CD14-positive monocyte (primary cell): ENCODE data around the gene MIDN. TPM values are rescaled to one million over a fixed set of nuclear protein-coding genes. Genes with fewer than 3 reads are reported as not detected.
A peak's percentile ranks its signal among the peaks of the same experiment; 100 is the strongest.

Source experiments
- DNase-seq, 3 donors: peaks; one replicate each; pipeline ENCODE4 v3.0.0-alpha.2; 2011 to 2022
- H2AFZ ChIP-seq: 2 replicates; pipeline ENCODE4 v1.6.0; 2012; ENCODE audit warnings: mild to moderate bottlenecking, low read depth, low read length, inconsistent platforms; ENCODE audit not compliant: insufficient read depth, poor library complexity, severe bottlenecking
- H3K27ac ChIP-seq, 2 donors: 1 replicate in 1 of 2; 2 replicates in 1 of 2; pipeline ENCODE4 v1.5.1; 2012 to 2013; ENCODE audit warnings: low read length in 2 of 2, control low read depth in 1 of 2, inconsistent platforms in 1 of 2, low read depth in 1 of 2, mild to moderate bottlenecking in 1 of 2
- H3K27me3 ChIP-seq, 2 donors: one replicate each; pipeline versions ENCODE4 v1.6.0 to v1.6.1; 2011 to 2013; ENCODE audit warnings: low read length in 2 of 2; ENCODE audit not compliant: control insufficient read depth in 2 of 2, insufficient read depth in 2 of 2
- H3K36me3 ChIP-seq, 2 donors: replicated peaks in 1 of 2; 1 replicate in 1 of 2; 2 replicates in 1 of 2; pipeline versions ENCODE4 v1.5.1 to v1.6.1; 2012 to 2013; ENCODE audit warnings: low read length in 2 of 2, control low read depth in 1 of 2, inconsistent platforms in 1 of 2, mild to moderate bottlenecking in 1 of 2; ENCODE audit not compliant: insufficient read depth in 2 of 2, control insufficient read depth in 1 of 2
- H3K4me1 ChIP-seq, 2 donors: 1 replicate in 1 of 2; 2 replicates in 1 of 2; pipeline versions ENCODE4 v1.5.1 to v1.6.1; 2012 to 2013; ENCODE audit warnings: low read length in 2 of 2, control low read depth in 1 of 2, inconsistent platforms in 1 of 2, mild to moderate bottlenecking in 1 of 2, moderate library complexity in 1 of 2; ENCODE audit not compliant: insufficient read depth in 2 of 2, control insufficient read depth in 1 of 2
- H3K4me2 ChIP-seq: replicated peaks from 2 replicates; pipeline ENCODE3; 2012; ENCODE audit warnings: low read length, moderate library complexity, mild to moderate bottlenecking; ENCODE audit not compliant: poor library complexity, severe bottlenecking; ENCODE audit errors: extremely low read depth
- H3K4me3 ChIP-seq, 3 experiments: fragments of 200-600 bp in 1 of 3; sonication (generic) in 1 of 3; replicated peaks in 1 of 3; 1 replicate in 2 of 3; 2 replicates in 1 of 3; pipeline ENCODE4 v1.5.1; 2011 to 2013; ENCODE audit warnings: low read length in 3 of 3, mild to moderate bottlenecking in 3 of 3, control low read depth in 2 of 3, low read depth in 2 of 3, inconsistent platforms in 1 of 3, moderate library complexity in 1 of 3
- H3K79me2 ChIP-seq: 2 replicates; pipeline ENCODE4 v1.6.0; 2012; ENCODE audit warnings: mild to moderate bottlenecking, control low read depth, inconsistent platforms, low read length, moderate library complexity; ENCODE audit not compliant: insufficient read depth
- H3K9ac ChIP-seq: 2 replicates; pipeline ENCODE4 v1.6.0; 2017; ENCODE audit warnings: low read length, mild to moderate bottlenecking; ENCODE audit not compliant: insufficient read depth, poor library complexity, severe bottlenecking
- H3K9me3 ChIP-seq, 2 donors: replicated peaks in 1 of 2; 1 replicate in 1 of 2; 2 replicates in 1 of 2; pipeline versions ENCODE4 v1.5.1 to v1.6.1; 2012 to 2013; ENCODE audit warnings: low read length in 2 of 2, control low read depth in 1 of 2; ENCODE audit not compliant: control insufficient read depth in 1 of 2, insufficient read depth in 1 of 2
- H4K20me1 ChIP-seq: 2 replicates; pipeline ENCODE4 v1.6.0; 2012; ENCODE audit warnings: mild to moderate bottlenecking, low read length, control low read depth, moderate library complexity; ENCODE audit not compliant: insufficient read depth
- H3K27ac Mint-ChIP-seq, 7 donors: one replicate each; pipeline ENCODE4 v1.8.0; 2020; ENCODE audit warnings: mild to moderate bottlenecking in 7 of 7, mixed read lengths in 7 of 7, moderate library complexity in 6 of 7, inconsistent platforms in 2 of 7
- H3K27me3 Mint-ChIP-seq, 3 donors: one replicate each; pipeline ENCODE4 v1.8.0; 2021 to 2022; ENCODE audit warnings: low read depth in 3 of 3, mild to moderate bottlenecking in 3 of 3, mixed read lengths in 3 of 3, moderate library complexity in 3 of 3, inconsistent platforms in 1 of 3
- H3K36me3 Mint-ChIP-seq, 2 donors: one replicate each; pipeline ENCODE4 v1.8.0; 2020; ENCODE audit warnings: mixed read lengths in 2 of 2, inconsistent platforms in 1 of 2, mild to moderate bottlenecking in 1 of 2
- H3K4me1 Mint-ChIP-seq: one replicate; pipeline ENCODE4 v1.8.0; 2020; ENCODE audit warnings: mild to moderate bottlenecking, mixed read lengths
- H3K4me3 Mint-ChIP-seq, 2 donors: one replicate each; pipeline ENCODE4 v1.8.0; 2020; ENCODE audit warnings: mild to moderate bottlenecking in 2 of 2, mixed read lengths in 2 of 2, moderate library complexity in 1 of 2
- H3K9me3 Mint-ChIP-seq, 7 donors: one replicate each; pipeline ENCODE4 v1.8.0; 2020 to 2022; ENCODE audit warnings: mixed read lengths in 7 of 7, mild to moderate bottlenecking in 6 of 7, moderate library complexity in 6 of 7, inconsistent platforms in 2 of 7
- CTCF ChIP-seq: fragments of 200-600 bp; IDR thresholded peaks from one replicate; pipeline ENCODE4 v1.8.0; 2022; ENCODE audit warnings: antibody characterized with exemption, mild to moderate bottlenecking
- WGBS: methylation state at CpG from one replicate; pipeline ENCODE4 v1.1.5; 2013; ENCODE audit warnings: missing lambda C conversion rate; ENCODE audit not compliant: insufficient coverage; 5-methylcytosine and 5-hydroxymethylcytosine counted together
- intact Hi-C, 2 donors: fragments of 100-400 bp; cut with micrococcal nuclease; formaldehyde crosslinking; loops; one replicate each; pipeline versions ENCODE4 v1.15.0 to v1.15.1; 2023
- polyA plus RNA-seq, 3 donors: library from polyadenylated mRNA; depleted of rRNA in 1 of 3; unstranded in 2 of 3; stranded (reverse) in 1 of 3; fragments of 300-500 nt in 2 of 3; fragments of >200 nt in 1 of 3; fragmentation: Illumina TruSeq in 2 of 3; gene quantifications; 1 replicate in 2 of 3; 2 replicates in 1 of 3; pipeline ENCODE4 v1.2.3, GENCODE V29; 2012 to 2021

MIDN gene
- polyA plus RNA-seq, 3 donors, result 5.6 to 301 (median 11.0) TPM

- H3K27me3 ChIP-seq, result peaks cover 0 to 12% of the 10 kb centered on the region in 2 donors
- intact Hi-C loops, result no loop called here
- no peaks in the 10 kb centered on the region for H4K20me1 ChIP-seq
These were observed 47.7 kb downstream of the MIDN start for GRCh38 chr19:1296078-1296477.

GRCh38 chr19:1296575-1297271 lies 48.3 kb downstream of the MIDN start:
- H2AFZ ChIP-seq, result no peak overlapping the region
- H4K20me1 ChIP-seq, result no peaks in the 10 kb centered on the region
- H3K27me3 ChIP-seq, result peaks cover 0 to 12% of the 10 kb centered on the region in 2 donors
- H3K79me2 ChIP-seq, result no peaks in the 10 kb centered on the region
- H3K4me3 ChIP-seq, result no peak overlapping the region
- H3K4me1 ChIP-seq, result peaks cover 7 to 8% of the 10 kb centered on the region in 2 donors
- H3K4me1 Mint-ChIP-seq, result peaks cover 7% of the 10 kb centered on the region
- no peaks in the 10 kb centered on the region for H3K36me3 Mint-ChIP-seq
- H3K4me3 Mint-ChIP-seq, result peak overlapping the region in 1 of 2 donors; percentile 26
- H3K4me2 ChIP-seq, result no peak overlapping the region
- H3K36me3 ChIP-seq, result no peaks in the 10 kb centered on the region
- H3K27ac Mint-ChIP-seq, result no peak overlapping the region
- no peak for DNase-seq
- no peak for TF ChIP-seq CTCF
- no peak overlapping the region for H3K9ac ChIP-seq
- H3K9me3 Mint-ChIP-seq, result peaks cover 0 to 8% (median 0%) of the 10 kb centered on the region in 7 donors
- intact Hi-C loops, result no loop called here
- H3K9me3 ChIP-seq, result no peaks in the 10 kb centered on the region
- no peak overlapping the region for H3K27ac ChIP-seq
- WGBS, result 90% methylated on average over 17 of the region's 24 CpGs
- peaks cover 12 to 40% (median 27%) of the 10 kb centered on the region in 3 donors for H3K27me3 Mint-ChIP-seq

More at GRCh38 chr19:1296078-1296477, 47.7 kb downstream of the MIDN start:
- H3K9ac ChIP-seq, result no peak overlapping the region
- 90% methylated on average over 7 of the region's 13 CpGs for WGBS
- Mint-ChIP-seq H3K9me3 (peaks cover 0 to 8% (median 0%) of the 10 kb centered on the region in 7 donors), H3K27me3 (peaks cover 12 to 42% (median 27%) of the 10 kb centered on the region in 3 donors), H3K4me3 (peak overlapping the region in 1 of 2 donors; percentile 26), H3K36me3 (no peaks in the 10 kb centered on the region), H3K4me1 (peaks cover 7% of the 10 kb centered on the region), H3K27ac (no peak overlapping the region)
- no peak overlapping the region for H2AFZ ChIP-seq
- no peak for TF ChIP-seq CTCF
- H3K27ac ChIP-seq, result no peak overlapping the region
- H3K4me1 ChIP-seq, result peaks cover 7 to 8% of the 10 kb centered on the region in 2 donors
- H3K36me3 ChIP-seq, result no peaks in the 10 kb centered on the region
- H3K79me2 ChIP-seq, result no peaks in the 10 kb centered on the region
- H3K9me3 ChIP-seq, result no peaks in the 10 kb centered on the region
- no peak overlapping the region for H3K4me2 ChIP-seq
- DNase-seq, result no peak
- H3K4me3 ChIP-seq, result no peak overlapping the region
